ENCODE results near the gene LENG8.

DNA sequence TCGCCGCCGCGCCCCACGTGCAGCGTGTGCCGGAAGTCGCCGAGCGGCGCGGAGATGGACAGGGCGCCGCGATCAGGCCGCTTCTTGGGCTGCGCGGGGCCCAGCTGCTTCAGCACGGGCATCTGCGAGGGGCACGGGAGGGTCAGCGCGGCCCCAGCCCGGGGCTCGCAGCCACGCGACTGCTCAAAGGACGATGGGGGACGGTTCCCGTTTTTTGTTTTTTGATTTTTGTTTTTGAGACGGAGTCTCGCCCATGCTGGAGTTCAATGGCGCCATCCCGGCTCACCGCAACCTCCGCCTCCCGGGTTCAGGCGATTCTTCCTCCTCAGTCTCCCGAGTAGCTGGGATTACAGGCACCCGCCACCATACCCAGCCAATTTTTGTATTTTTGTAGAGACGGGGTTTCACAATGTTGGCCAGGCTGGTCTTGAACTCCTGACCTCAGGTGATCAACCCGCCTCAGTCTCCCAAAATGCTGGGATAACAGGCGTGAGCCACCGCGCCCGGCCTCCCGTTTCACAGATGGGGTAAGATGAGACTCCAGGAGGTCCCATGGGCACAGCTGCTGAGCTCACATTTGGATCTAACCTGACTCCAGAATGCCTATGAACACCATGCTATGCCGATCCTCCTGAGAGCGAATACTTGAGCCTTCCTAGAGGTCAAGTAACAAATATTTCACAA is 16.6 kb downstream of the LENG8 start:
- TF ChIP-seq, protein P1, sequence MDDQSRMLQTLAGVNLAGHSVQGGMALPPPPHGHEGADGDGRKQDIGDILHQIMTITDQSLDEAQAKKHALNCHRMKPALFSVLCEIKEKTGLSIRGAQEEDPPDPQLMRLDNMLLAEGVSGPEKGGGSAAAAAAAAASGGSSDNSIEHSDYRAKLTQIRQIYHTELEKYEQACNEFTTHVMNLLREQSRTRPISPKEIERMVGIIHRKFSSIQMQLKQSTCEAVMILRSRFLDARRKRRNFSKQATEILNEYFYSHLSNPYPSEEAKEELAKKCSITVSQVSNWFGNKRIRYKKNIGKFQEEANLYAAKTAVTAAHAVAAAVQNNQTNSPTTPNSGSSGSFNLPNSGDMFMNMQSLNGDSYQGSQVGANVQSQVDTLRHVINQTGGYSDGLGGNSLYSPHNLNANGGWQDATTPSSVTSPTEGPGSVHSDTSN (CRISPR knock-in tag; IDR thresholded peaks at IDR 0.05), result no peak
- no peak for TF ChIP-seq KLF8 (tag by site-specific recombination; IDR thresholded peaks at IDR 0.05)
- no peak for TF ChIP-seq ZNF658 (tag by site-specific recombination; IDR thresholded peaks at IDR 0.05)
- TF ChIP-seq, protein P2, sequence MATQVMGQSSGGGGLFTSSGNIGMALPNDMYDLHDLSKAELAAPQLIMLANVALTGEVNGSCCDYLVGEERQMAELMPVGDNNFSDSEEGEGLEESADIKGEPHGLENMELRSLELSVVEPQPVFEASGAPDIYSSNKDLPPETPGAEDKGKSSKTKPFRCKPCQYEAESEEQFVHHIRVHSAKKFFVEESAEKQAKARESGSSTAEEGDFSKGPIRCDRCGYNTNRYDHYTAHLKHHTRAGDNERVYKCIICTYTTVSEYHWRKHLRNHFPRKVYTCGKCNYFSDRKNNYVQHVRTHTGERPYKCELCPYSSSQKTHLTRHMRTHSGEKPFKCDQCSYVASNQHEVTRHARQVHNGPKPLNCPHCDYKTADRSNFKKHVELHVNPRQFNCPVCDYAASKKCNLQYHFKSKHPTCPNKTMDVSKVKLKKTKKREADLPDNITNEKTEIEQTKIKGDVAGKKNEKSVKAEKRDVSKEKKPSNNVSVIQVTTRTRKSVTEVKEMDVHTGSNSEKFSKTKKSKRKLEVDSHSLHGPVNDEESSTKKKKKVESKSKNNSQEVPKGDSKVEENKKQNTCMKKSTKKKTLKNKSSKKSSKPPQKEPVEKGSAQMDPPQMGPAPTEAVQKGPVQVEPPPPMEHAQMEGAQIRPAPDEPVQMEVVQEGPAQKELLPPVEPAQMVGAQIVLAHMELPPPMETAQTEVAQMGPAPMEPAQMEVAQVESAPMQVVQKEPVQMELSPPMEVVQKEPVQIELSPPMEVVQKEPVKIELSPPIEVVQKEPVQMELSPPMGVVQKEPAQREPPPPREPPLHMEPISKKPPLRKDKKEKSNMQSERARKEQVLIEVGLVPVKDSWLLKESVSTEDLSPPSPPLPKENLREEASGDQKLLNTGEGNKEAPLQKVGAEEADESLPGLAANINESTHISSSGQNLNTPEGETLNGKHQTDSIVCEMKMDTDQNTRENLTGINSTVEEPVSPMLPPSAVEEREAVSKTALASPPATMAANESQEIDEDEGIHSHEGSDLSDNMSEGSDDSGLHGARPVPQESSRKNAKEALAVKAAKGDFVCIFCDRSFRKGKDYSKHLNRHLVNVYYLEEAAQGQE (tag by site-specific recombination; IDR thresholded peaks at IDR 0.05), result no peak
- no peak for TF ChIP-seq ZNF610 (tag by site-specific recombination; IDR thresholded peaks at IDR 0.05; ENCODE audit: borderline replicate concordance)
- TF ChIP-seq ZBTB1 (tag by site-specific recombination; IDR thresholded peaks at IDR 0.05), result no peak
- no peak for TF ChIP-seq ZNF426 (tag by site-specific recombination; IDR thresholded peaks at IDR 0.05)
- TF ChIP-seq ZNF211 (tag by site-specific recombination; IDR thresholded peaks at IDR 0.05; ENCODE audit: low read depth), result no peak
- no peak for TF ChIP-seq ZNF311 (tag by site-specific recombination; IDR thresholded peaks at IDR 0.05; ENCODE audit: borderline replicate concordance)
- TF ChIP-seq ZNF768 (tag by site-specific recombination; IDR thresholded peaks at IDR 0.05), result no peak
- TF ChIP-seq WT1 (tag by site-specific recombination; IDR thresholded peaks at IDR 0.05), result no peak
- TF ChIP-seq ZBTB17 (tag by site-specific recombination; IDR thresholded peaks at IDR 0.05), result no peak
- TF ChIP-seq, protein P3, sequence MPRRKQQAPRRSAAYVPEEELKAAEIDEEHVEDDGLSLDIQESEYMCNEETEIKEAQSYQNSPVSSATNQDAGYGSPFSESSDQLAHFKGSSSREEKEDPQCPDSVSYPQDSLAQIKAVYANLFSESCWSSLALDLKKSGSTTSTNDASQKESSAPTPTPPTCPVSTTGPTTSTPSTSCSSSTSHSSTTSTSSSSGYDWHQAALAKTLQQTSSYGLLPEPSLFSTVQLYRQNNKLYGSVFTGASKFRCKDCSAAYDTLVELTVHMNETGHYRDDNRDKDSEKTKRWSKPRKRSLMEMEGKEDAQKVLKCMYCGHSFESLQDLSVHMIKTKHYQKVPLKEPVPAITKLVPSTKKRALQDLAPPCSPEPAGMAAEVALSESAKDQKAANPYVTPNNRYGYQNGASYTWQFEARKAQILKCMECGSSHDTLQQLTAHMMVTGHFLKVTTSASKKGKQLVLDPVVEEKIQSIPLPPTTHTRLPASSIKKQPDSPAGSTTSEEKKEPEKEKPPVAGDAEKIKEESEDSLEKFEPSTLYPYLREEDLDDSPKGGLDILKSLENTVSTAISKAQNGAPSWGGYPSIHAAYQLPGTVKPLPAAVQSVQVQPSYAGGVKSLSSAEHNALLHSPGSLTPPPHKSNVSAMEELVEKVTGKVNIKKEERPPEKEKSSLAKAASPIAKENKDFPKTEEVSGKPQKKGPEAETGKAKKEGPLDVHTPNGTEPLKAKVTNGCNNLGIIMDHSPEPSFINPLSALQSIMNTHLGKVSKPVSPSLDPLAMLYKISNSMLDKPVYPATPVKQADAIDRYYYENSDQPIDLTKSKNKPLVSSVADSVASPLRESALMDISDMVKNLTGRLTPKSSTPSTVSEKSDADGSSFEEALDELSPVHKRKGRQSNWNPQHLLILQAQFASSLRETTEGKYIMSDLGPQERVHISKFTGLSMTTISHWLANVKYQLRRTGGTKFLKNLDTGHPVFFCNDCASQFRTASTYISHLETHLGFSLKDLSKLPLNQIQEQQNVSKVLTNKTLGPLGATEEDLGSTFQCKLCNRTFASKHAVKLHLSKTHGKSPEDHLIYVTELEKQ (tag by site-specific recombination; IDR thresholded peaks at IDR 0.05; ENCODE audit: borderline replicate concordance), result no peak

Data from HEK293 (cell line).